HG03432 (cell line): Measurements from ENCODE around the gene AKT1S1.

Source experiments
- ATAC-seq: cut with Tn5 transposase; IDR thresholded peaks from one replicate; pipeline ENCODE4 v1.9.1; 2021; ENCODE audit warnings: mild to moderate bottlenecking, moderate library complexity; ENCODE audit not compliant: unreplicated experiment

The AKT1S1 gene

GRCh38 chr19:49908480-49909420 lies 31.6 kb upstream of the AKT1S1 start:
- ATAC-seq, result no peak

- peak; percentile 38 for ATAC-seq
These were observed 30.7 kb upstream of the AKT1S1 start for GRCh38 chr19:49907745-49908446.

GRCh38 chr19:49906879-49907564 lies 29.9 kb upstream of the AKT1S1 start:
- no peak for ATAC-seq

- no peak for ATAC-seq
These were observed 27.0 kb upstream of the AKT1S1 start for GRCh38 chr19:49904136-49904535.

DNA sequence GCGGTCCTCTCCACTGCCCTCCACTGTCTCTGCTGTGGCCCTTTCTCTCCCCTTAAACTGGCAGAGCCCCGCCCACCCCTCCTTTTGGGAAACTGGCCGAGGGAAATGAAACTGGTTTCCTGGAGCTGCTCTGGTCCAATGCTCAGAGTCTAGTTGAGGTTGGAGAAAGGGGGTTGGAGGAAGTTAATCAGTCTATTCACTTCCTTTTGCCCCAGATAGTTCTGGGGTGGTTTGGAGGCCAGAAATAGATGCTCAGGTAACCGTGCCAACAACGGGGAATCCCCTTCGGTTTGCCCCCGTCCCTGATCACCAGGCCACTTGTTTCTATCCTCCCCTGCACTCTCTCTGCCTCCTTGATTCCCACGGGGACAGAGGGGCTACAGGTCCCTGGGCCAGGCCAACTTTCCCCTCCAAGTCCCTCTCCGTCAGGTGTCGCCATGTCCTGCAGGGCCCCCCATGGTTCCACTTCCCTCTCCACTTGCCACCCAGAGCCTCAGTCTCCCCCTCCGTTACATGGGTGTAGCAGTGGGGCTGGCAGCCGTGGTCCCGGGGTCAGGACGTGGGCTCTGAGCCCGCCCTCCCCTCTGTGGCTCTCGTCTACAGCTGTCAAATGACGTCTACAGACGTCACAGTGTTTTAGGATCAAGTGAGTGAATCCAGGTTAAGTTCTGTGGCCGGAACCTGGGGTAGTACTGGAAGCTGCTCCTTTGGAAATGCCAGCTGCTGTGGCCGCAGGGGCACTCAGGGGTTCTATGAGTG lies 19.9 kb upstream of the AKT1S1 start, which contains the start of gene IL4I1:
IL4I1 (minus strand) TSS at position 25 of the 759 bp plus-strand sequence. CDS start 727 bp downstream, outside the sequence.
- peak; percentile 52 for ATAC-seq

DNA sequence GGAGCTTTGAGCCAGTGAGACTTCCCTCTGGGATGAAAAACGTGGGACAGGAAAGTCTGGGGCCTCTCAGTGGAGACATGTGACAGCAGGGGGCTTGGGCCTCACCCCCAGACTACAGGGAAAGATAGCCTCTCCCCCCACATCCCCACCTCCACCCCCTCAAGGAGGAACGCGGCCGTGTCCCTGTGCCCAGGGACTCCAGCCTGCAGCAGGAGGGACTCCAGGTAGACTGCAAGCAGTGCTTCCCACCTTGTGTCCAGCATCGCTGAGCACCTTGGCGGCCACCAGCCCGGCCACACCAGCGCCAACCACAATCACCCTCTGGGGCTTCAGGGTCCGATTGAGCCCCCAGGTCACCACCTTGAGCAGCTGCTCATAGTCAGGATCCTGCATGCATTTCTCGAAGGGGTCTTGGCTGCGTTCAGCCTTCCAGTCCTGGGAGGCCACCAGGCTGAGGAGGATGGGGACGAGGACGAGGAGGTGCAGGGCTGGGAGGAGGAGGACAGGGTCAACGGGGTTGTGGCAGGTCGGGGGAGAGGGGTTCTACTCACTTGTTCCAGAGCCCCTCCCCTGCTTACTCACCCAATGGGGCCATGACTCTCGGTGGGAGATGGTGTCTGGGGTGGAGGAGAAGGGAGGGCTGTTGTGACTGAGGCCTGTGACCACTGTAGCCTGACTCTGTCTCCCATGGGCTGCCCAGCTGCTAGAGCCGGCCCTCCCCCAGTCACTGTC lies 18.6 kb upstream of the AKT1S1 start:
- no peak for ATAC-seq

DNA sequence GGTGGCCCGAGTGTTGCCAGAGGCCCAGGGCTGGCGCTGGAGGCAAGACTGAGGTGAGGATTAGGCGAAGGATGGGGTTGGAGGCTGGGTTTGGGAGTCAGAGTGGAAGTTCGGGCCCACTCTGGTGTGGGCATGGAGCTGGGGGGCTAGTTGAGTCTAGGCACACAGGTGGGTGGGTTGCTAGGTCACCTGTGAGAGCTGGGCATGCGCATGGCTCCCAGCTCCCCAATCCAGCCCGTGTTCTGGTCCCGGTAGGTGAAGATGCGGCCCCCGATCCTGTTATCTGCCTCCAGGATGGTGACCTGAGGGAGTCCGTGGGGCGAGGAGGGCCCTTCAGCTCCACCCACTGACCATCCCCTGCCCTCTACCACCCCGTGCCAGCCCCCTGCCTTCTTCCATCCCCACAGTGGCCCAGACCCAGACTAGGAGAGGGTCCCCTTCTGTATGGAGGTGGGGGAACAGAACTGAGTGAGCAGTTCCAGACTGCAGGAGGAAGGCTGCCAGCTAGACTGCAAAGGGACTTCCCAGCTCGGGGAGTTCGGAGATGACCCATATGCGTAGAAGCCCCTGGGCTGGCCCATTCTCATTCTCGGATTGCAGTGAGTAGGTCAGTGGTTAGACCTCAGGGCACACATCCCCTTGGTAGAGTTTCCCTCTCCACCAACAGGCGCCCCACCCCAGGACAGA lies 17.9 kb upstream of the AKT1S1 start:
- no peak for ATAC-seq

DNA sequence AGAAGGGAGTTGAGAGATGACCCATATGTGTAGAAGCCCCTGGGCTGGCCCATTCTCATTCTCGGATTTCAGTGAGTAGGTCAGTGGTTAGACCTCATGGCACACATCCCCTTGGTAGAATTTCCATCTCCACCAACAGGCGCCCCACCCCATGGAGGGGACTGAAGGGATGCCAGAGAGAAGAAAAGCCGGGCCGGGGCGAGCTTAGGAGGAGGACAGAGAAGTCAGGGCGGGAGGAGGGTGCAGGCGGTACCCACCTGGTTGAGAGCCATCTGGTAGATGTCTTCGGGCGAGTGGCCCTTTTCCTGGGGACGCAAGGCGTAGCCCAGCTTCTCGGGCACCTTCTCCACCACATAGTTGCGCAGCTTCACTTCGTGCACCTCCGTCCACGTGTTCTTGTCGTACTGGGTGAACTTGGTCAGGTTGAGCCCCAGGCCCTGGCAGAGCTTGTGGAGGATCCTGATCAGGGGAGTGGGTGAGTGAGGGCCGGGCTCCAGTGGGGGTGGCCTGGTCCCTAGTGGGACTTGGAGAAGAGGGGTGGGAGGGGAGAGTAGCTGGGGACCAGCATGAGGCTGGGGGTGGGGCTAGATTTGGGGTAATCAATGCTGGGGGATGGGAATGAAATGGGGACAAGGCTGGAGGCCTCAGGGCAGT lies 17.0 kb upstream of the AKT1S1 start:
- no peak for ATAC-seq

DNA sequence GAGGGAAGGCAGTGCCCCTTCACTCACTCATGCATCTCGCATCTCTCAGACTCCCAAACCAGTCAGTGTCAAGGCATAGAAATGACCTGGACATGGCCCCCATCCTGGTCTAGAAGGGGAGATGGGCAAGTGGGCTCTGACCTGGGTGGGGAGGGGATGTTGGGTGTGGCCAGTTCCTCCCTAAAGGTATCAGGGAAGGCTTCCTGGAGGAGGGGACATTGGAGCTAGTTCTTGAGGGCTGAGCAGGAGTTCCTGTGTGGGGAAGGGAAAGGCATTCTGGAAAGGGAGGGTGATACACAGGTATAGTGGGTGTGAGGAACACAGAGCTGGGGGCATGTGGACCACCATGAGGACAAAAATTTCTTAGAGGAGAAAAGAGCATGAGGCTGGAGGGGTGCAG lies 15.6 kb upstream of the AKT1S1 start:
- ATAC-seq, result no peak

GRCh38 chr19:49891393-49891792 lies 14.2 kb upstream of the AKT1S1 start:
- ATAC-seq, result no peak

DNA sequence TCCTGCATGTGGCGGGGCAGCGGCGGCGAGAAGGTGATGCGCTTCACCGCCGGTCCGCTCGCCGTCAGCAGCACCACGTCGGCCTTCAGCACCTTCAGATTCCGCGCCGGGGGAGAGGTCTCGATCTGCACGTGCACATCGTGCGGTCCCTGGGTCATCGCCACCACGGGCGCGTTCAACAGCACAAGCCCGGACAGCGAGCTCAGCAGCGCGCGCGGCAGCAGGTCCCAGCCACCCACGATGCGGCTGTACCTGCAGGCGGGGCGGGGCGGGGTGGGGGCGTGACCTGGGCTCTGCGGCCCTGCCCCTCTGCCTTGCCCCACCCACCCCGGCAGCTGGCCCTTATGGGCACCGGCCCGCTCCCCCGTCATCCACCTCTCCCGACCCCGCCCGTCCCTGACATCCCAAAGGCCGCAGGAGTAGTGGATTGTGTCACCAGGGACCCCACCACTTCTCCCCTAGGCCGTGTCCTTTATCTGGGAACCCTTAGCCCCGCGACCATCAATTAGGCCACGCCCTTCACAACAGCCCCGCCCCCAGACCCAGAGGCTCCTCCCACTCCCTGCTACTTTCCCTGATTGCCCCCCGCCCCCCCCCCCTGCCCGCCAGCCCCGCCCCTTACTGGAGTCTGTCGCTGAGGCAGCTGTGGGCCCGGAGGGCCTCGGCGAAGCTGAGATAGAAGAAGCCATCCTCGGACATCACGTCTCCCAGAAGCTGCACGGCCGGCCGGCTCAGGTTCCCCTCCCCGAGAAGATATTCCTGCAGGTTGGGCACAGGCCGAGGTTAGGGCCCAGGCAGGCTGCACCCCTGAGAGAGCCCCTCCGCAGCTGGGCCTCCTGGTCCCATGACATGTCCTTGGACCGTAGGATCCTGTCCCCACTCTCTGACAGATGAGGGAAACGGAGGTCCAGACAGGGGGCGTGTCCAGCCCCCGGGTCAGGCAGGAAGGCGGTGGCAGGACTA lies 13.5 kb upstream of the AKT1S1 start:
- no peak for ATAC-seq

- no peak for ATAC-seq
These were observed 12.7 kb upstream of the AKT1S1 start for GRCh38 chr19:49889687-49890348.

DNA sequence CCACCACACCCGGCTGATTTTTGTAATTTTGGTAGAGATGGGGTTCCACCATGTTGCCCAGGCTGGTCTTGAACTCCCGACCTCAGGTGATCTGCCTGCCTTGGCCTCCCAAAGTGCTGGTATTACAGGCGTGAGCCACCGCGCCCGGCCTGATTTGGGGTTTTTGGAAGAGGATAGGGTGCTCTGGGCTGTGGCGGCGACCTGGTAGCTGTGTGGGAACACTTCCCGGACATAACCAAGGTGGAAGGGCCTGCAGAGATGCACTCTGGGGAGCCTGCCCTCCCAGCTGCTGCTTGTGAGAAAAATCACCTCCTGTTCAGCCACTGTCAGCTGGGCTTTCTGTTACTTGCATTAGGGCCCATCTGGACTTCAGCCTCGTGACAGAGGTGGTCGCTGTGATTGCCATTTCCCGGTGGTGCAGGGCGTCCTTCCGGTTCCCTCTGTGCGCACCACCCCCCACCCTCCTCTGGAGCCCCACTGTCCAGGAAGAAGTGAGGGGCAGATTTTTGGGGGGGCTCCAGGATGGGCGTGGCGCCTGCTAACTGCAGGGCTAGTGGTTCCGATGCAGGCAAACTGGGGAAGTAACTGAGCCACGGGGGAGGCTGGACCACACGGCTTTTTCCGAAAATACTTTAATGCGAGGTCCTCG lies 12.0 kb upstream of the AKT1S1 start:
- no peak for ATAC-seq

DNA sequence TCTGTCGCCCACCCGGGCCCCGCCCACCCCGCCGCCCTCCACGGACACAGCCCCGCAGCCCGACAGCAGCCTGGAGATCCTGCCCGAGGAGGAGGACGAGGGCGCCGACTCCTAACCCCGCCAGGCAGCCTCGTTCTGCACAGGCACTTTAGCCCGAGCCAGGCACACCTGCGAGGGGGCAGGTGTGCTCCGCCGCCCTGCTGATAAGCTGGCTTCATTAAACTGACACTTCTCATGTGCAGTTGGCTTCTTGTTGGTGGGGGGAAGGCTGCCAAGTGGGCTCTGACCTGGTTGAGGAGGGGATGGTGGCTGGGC lies 11.3 kb upstream of the AKT1S1 start:
- no peak for ATAC-seq

- ATAC-seq, result no peak
These were observed 10.7 kb upstream of the AKT1S1 start for GRCh38 chr19:49887665-49888509.
